Large intestine (tissue), 3 donors: ENCODE results near the gene ADGRE2. TPM values are rescaled to one million over a fixed set of nuclear protein-coding genes. Genes with fewer than 3 reads are reported as not detected.
"Not testable (repeated sequence)": the region's sequence is repeated elsewhere in the genome, so short reads cannot be mapped to it uniquely, and the experiment has no call there.

Source experiments
- DNase-seq, 2 donors: peaks; one replicate each; pipeline versions ENCODE4 v3.0.0 to v3.0.0-alpha.2; 2013
- H3K27ac ChIP-seq: one replicate; pipeline ENCODE4 v1.5.1; 2013; ENCODE audit warnings: low read length
- H3K27me3 ChIP-seq: 2 replicates; pipeline ENCODE4 v1.6.1; 2013; ENCODE audit warnings: low read length; ENCODE audit not compliant: control insufficient read depth, insufficient read depth
- H3K36me3 ChIP-seq: 2 replicates; pipeline ENCODE4 v1.6.1; 2013; ENCODE audit warnings: low read length; ENCODE audit not compliant: control insufficient read depth, insufficient read depth
- H3K4me1 ChIP-seq: one replicate; pipeline ENCODE4 v1.6.1; 2013; ENCODE audit warnings: low read length; ENCODE audit not compliant: control insufficient read depth, insufficient read depth
- H3K4me3 ChIP-seq: one replicate; pipeline ENCODE4 v1.5.1; 2013; ENCODE audit warnings: low read length
- H3K9me3 ChIP-seq: one replicate; pipeline ENCODE4 v1.6.1; 2013; ENCODE audit warnings: mild to moderate bottlenecking, low read depth, low read length, moderate library complexity; ENCODE audit not compliant: control insufficient read depth
- WGBS: methylation state at CpG from one replicate; pipeline ENCODE4 v1.1.5; 2013; ENCODE audit warnings: low lambda C conversion rate; ENCODE audit not compliant: insufficient coverage; 5-methylcytosine and 5-hydroxymethylcytosine counted together
- polyA plus RNA-seq: library from polyadenylated mRNA; unstranded; fragments of 120-200 nt; gene quantifications from one replicate; pipeline ENCODE4 v1.2.1, GENCODE V29; 2013

Gene ADGRE2
- polyA plus RNA-seq, 1 donor: 1.2 TPM

GRCh38 chr19:14779151-14779550, 791 bp upstream of the ADGRE2 start:
- Histone ChIP-seq H3K36me3 (no peaks in the 10 kb centered on the region), H3K4me1 (no peaks in the 10 kb centered on the region), H3K27ac (no peak overlapping the region), H3K9me3 (no peaks in the 10 kb centered on the region), H3K27me3 (peaks cover 17% of the 10 kb centered on the region), H3K4me3 (no peak overlapping the region)
- 40% methylated on average over 3 of the region's 5 CpGs for WGBS
- DNase-seq: no peak

- H3K4me1 ChIP-seq, H3K27ac ChIP-seq, H3K9me3 ChIP-seq, H3K36me3 ChIP-seq, H3K4me3 ChIP-seq, DNase-seq: not testable (repeated sequence)
- H3K27me3 ChIP-seq: peaks cover 17% of the 10 kb centered on the region
- no CpG with 5 or more reads among the region's 4 CpGs for WGBS
These were observed 715 bp downstream of the ADGRE2 start for GRCh38 chr19:14777645-14778044.

GRCh38 chr19:14775869-14776586, 2.3 kb downstream of the ADGRE2 start:
- H3K9me3 ChIP-seq: no peaks in the 10 kb centered on the region
- no peaks in the 10 kb centered on the region for H3K36me3 ChIP-seq
- H3K27me3 ChIP-seq: peaks cover 17% of the 10 kb centered on the region
- H3K4me1 ChIP-seq: no peaks in the 10 kb centered on the region
- no peak for DNase-seq
- H3K4me3 ChIP-seq: no peak overlapping the region
- H3K27ac ChIP-seq: no peak overlapping the region
- WGBS: 0% methylated on average over 1 of the region's 22 CpGs

- WGBS: no CpG with 5 or more reads among the region's 8 CpGs
- not testable (repeated sequence) for H3K36me3 ChIP-seq, DNase-seq, H3K9me3 ChIP-seq, H3K4me1 ChIP-seq, H3K27ac ChIP-seq, H3K4me3 ChIP-seq
- peaks cover 17% of the 10 kb centered on the region for H3K27me3 ChIP-seq
These were observed 3.0 kb downstream of the ADGRE2 start for GRCh38 chr19:14775326-14775725.

- no peak overlapping the region for H3K4me3 ChIP-seq
- no peaks in the 10 kb centered on the region for H3K4me1 ChIP-seq
- no CpG with 5 or more reads among the region's 10 CpGs for WGBS
- DNase-seq: no peak
- H3K27me3 ChIP-seq: peaks cover 17% of the 10 kb centered on the region
- H3K36me3 ChIP-seq: no peaks in the 10 kb centered on the region
- no peaks in the 10 kb centered on the region for H3K9me3 ChIP-seq
- H3K27ac ChIP-seq: no peak overlapping the region
These were observed 4.0 kb downstream of the ADGRE2 start for GRCh38 chr19:14774373-14774772.

DNA sequence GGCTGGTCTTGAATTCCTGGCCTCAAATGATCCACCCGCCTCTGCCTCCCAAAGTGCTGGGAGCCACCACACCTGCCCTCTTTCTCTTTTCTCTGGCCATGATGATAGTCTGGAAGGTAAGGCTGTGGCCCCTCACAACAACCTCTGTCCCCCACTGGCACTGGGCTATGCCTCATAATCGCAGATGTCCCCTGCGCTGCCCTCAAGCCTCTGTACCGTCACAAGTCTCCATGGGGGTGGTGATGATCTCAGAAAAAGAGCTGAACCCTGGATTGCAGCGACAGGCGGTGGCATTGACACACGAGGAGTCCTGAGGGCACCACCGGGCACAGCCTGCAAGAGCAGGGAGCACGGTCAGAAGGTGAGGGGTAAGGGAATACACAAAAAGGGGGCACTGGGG, 4.6 kb downstream of the ADGRE2 start:
- H3K36me3 ChIP-seq, DNase-seq, H3K4me3 ChIP-seq, H3K4me1 ChIP-seq, H3K27ac ChIP-seq, H3K9me3 ChIP-seq: not testable (repeated sequence)
- WGBS: no CpG with 5 or more reads among the region's 9 CpGs
- H3K27me3 ChIP-seq: peaks cover 17% of the 10 kb centered on the region

DNA sequence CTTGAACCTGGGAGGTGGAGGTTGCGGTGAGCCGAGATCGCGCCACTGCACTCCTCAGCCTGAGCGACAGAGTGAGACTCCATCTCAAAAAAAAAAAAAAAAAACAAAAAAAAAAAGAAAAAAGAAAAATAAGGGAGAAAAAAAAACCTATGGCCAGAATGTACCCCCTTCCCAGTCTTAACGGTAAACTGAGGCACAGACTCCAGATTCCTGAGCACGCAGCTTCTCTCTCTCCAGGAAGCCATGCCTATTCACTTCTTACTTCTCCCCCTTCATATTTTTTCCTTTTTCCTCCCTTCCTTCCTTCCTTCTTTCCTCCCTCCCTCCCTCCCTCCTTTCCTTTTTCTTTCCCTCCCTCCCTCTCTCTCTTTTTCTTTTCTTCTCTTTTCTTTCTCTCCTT, 5.4 kb downstream of the ADGRE2 start:
- WGBS: 100% methylated on average over 2 of the region's 7 CpGs
- Histone ChIP-seq H3K4me1 (no peaks in the 10 kb centered on the region), H3K9me3 (no peaks in the 10 kb centered on the region), H3K27me3 (peaks cover 17% of the 10 kb centered on the region), H3K4me3 (no peak overlapping the region), H3K27ac (no peak overlapping the region), H3K36me3 (no peaks in the 10 kb centered on the region)
- no peak for DNase-seq

DNA sequence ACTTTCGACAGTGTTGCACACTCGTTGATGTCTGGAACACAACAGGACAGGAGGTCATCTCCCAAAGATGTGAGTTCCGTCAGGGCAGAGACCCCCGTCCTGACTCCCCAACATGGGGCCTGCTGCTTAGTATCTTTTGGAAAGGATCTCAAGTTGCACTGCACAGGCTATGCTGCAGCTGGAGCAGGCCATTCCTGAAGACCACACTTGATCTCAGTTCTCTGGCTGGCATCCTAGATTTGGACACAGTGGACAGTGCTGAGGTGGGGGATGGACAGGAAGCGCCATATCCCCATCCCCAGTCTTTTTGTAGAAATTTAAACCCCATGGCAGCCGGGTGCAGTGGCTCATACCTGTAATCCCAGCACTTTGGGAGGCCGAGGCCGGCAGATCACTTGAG, 5.9 kb downstream of the ADGRE2 start:
- no peak overlapping the region for H3K4me3 ChIP-seq
- no peaks in the 10 kb centered on the region for H3K9me3 ChIP-seq
- H3K4me1 ChIP-seq: no peaks in the 10 kb centered on the region
- no peak overlapping the region for H3K27ac ChIP-seq
- peaks cover 17% of the 10 kb centered on the region for H3K27me3 ChIP-seq
- WGBS: no CpG with 5 or more reads among the region's 8 CpGs
- no peaks in the 10 kb centered on the region for H3K36me3 ChIP-seq
- DNase-seq: no peak

DNA sequence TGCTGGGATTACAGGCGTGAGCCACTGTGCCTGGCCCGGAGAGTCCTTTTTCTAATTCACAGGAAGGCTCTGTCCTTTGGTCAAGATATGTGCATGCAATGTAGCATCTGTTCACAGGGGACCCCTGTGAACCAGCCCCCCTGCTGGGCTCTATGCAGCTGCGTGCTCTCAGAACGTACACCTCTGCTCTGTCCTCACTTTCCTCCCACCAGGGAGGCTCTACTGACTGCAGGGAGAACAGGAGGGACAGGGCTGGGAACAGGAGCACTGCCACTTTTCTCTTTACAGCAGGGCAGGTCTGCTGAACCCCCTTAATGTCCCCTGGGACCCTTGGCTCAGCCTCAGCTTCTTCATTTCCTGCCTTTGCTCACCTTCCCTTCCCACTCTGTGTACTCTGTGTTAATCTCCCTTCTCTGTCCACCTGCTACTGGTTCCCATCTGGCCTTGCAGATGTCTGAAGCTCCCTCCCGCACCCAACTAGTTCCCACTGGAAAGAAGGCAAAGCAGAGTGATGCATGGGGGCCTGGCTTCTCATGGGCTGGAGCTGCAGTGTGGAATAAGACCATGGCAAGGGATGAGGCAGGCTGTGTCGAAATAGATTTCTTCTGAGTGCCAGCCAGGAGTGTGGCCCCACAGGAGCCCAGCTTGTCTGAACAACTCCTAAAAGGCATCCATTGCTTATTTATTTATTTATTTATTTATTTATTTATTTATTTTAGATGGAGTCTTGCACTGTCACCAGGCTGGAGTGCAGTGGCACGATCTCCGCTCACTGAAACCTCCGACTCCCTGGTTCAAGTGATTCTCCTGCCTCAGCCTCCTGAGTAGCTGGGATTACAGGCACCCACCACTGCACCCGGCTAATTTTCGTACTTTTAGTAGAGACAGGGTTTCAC, 7.2 kb downstream of the ADGRE2 start:
- WGBS: no CpG with 5 or more reads among the region's 11 CpGs
- peaks cover 8% of the 10 kb centered on the region for H3K27me3 ChIP-seq
- H3K36me3 ChIP-seq: no peaks in the 10 kb centered on the region
- no peak overlapping the region for H3K4me3 ChIP-seq
- no peak overlapping the region for H3K27ac ChIP-seq
- H3K9me3 ChIP-seq: no peaks in the 10 kb centered on the region
- no peak for DNase-seq
- H3K4me1 ChIP-seq: no peaks in the 10 kb centered on the region

- no peak for DNase-seq
- H3K36me3 ChIP-seq: no peaks in the 10 kb centered on the region
- WGBS: no CpG with 5 or more reads among the region's 5 CpGs
- H3K27ac ChIP-seq: no peak overlapping the region
- no peaks in the 10 kb centered on the region for H3K27me3 ChIP-seq
- no peaks in the 10 kb centered on the region for H3K9me3 ChIP-seq
- H3K4me1 ChIP-seq: no peaks in the 10 kb centered on the region
- no peak overlapping the region for H3K4me3 ChIP-seq
These were observed 8.2 kb downstream of the ADGRE2 start for GRCh38 chr19:14770136-14770535.
